ENCODE data around the gene TMEM9. TPM values are rescaled to one million over a fixed set of nuclear protein-coding genes. Genes with fewer than 3 reads are reported as not detected.

TMEM9 gene
- total RNA-seq, 2 experiments from 2014 or later: 28.5 to 35.9 TPM

- Histone ChIP-seq H3K9me2 (ENCODE audit: insufficient read depth, low read length) (no peaks in the 10 kb centered on the region), H3K4me3 (ENCODE audit: low read depth, low read length, poor library complexity, severe bottlenecking) (no peak overlapping the region), H4K20me1 (ENCODE audit: insufficient read depth, low read length) (no peaks in the 10 kb centered on the region), H3K27ac (ENCODE audit: low read depth, low read length, poor library complexity, severe bottlenecking) (no peak overlapping the region), H3K36me3 (ENCODE audit: insufficient read depth, low read length) (no peaks in the 10 kb centered on the region), H3K79me2 (ENCODE audit: insufficient read depth, low read depth, low read length) (no peaks in the 10 kb centered on the region), H2AFZ (ENCODE audit: low read length) (no peak overlapping the region), H3K9me3 (ENCODE audit: low read length) (no peaks in the 10 kb centered on the region), H3K4me1 (ENCODE audit: insufficient read depth, low read length, poor library complexity, severe bottlenecking) (no peaks in the 10 kb centered on the region), H3K4me2 (ENCODE audit: low read length) (no peak overlapping the region)
- TF ChIP-seq CTCF (conservative IDR thresholded peaks at IDR 0.05; ENCODE audit: low read length) (no peak), EZH2phosphoT487 (IDR thresholded peaks at IDR 0.05; ENCODE audit: borderline replicate concordance, low read depth, low read length) (no peak)
- ChIA-PET POLR2A (interaction anchor here (1.0 kb wide), 1 partner anchor 15 kb away, joined by 4 read pairs; no protein-coding TSS in a partner anchor), CTCF (ENCODE audit: unreplicated experiment) (no interaction called here)
- intact Hi-C loops (cut with micrococcal nuclease; ENCODE audit: unreplicated experiment): no loop called here
- BruUV-seq (replicated peaks): no TSS peak
- no peak for DNase-seq (ENCODE audit: low spot score)
Observed at GRCh38 chr1:201186192-201186591, 31.9 kb upstream of the TMEM9 start.

- intact Hi-C loops (cut with micrococcal nuclease; ENCODE audit: unreplicated experiment): no loop called here
- no peaks in the 10 kb centered on the region for H3K36me3 ChIP-seq (ENCODE audit: insufficient read depth, low read length)
- H3K4me2 ChIP-seq (ENCODE audit: low read length): no peak overlapping the region
- H3K4me1 ChIP-seq (ENCODE audit: insufficient read depth, low read length, poor library complexity, severe bottlenecking): no peaks in the 10 kb centered on the region
- no peak overlapping the region for H3K4me3 ChIP-seq (ENCODE audit: low read depth, low read length, poor library complexity, severe bottlenecking)
- no TSS peak for BruUV-seq (replicated peaks)
- TF ChIP-seq EZH2phosphoT487 (IDR thresholded peaks at IDR 0.05; ENCODE audit: borderline replicate concordance, low read depth, low read length): no peak
- no peak for TF ChIP-seq CTCF (conservative IDR thresholded peaks at IDR 0.05; ENCODE audit: low read length)
- H2AFZ ChIP-seq (ENCODE audit: low read length): no peak overlapping the region
- H4K20me1 ChIP-seq (ENCODE audit: insufficient read depth, low read length): no peaks in the 10 kb centered on the region
- ChIA-PET CTCF (ENCODE audit: unreplicated experiment) (no interaction called here), POLR2A (interaction anchor here (1.0 kb wide), 1 partner anchor 16 kb away, joined by 4 read pairs; no protein-coding TSS in a partner anchor)
- H3K79me2 ChIP-seq (ENCODE audit: insufficient read depth, low read depth, low read length): no peaks in the 10 kb centered on the region
- no peak overlapping the region for H3K27ac ChIP-seq (ENCODE audit: low read depth, low read length, poor library complexity, severe bottlenecking)
- no peak for DNase-seq (ENCODE audit: low spot score)
- H3K9me3 ChIP-seq (ENCODE audit: low read length): no peaks in the 10 kb centered on the region
- no peaks in the 10 kb centered on the region for H3K9me2 ChIP-seq (ENCODE audit: insufficient read depth, low read length)
Observed at GRCh38 chr1:201185527-201186128, 31.4 kb upstream of the TMEM9 start.

GRCh38 chr1:201185123-201185453 is 30.8 kb upstream of the TMEM9 start:
- Histone ChIP-seq H3K9me3 (ENCODE audit: low read length) (no peaks in the 10 kb centered on the region), H3K36me3 (ENCODE audit: insufficient read depth, low read length) (no peaks in the 10 kb centered on the region), H3K4me2 (ENCODE audit: low read length) (no peak overlapping the region), H3K27ac (ENCODE audit: low read depth, low read length, poor library complexity, severe bottlenecking) (no peak overlapping the region), H3K79me2 (ENCODE audit: insufficient read depth, low read depth, low read length) (no peaks in the 10 kb centered on the region), H3K4me1 (ENCODE audit: insufficient read depth, low read length, poor library complexity, severe bottlenecking) (no peaks in the 10 kb centered on the region), H4K20me1 (ENCODE audit: insufficient read depth, low read length) (no peaks in the 10 kb centered on the region), H3K4me3 (ENCODE audit: low read depth, low read length, poor library complexity, severe bottlenecking) (no peak overlapping the region), H2AFZ (ENCODE audit: low read length) (no peak overlapping the region), H3K9me2 (ENCODE audit: insufficient read depth, low read length) (no peaks in the 10 kb centered on the region)
- intact Hi-C loops (cut with micrococcal nuclease; ENCODE audit: unreplicated experiment): no loop called here
- TF ChIP-seq EZH2phosphoT487 (IDR thresholded peaks at IDR 0.05; ENCODE audit: borderline replicate concordance, low read depth, low read length) (no peak), CTCF (conservative IDR thresholded peaks at IDR 0.05; ENCODE audit: low read length) (no peak; the same call in 1 of the 2 replicates)
- no peak for DNase-seq (ENCODE audit: low spot score)
- ChIA-PET CTCF (ENCODE audit: unreplicated experiment) (no interaction called here), POLR2A (no interaction called here)
- no TSS peak for BruUV-seq (replicated peaks)

Measured in OCI-LY7 (cell line).